HepG2 (cell line): Measurements from ENCODE around the gene COBLL1. TPM values are rescaled to one million over a fixed set of nuclear protein-coding genes. Genes with fewer than 3 reads are reported as not detected.

ENCODE experiments used
- ASH2L ChIP-seq: fragments of 300-600, 200-600 bp; sonication (generic); IDR thresholded peaks from 2 replicates; pipeline ENCODE4 v1.7.0; 2017; ENCODE audit warnings: low read depth, mild to moderate bottlenecking, moderate library complexity, mixed read lengths, low read length; ENCODE audit not compliant: insufficient read length
- ATF7 ChIP-seq, 2 experiments: fragments of 450-650 bp in 1 of 2; sonication (generic) in 1 of 2; formaldehyde crosslinking in 1 of 2; IDR thresholded peaks; 2 replicates each; pipeline versions ENCODE4 v1.4.0 to v1.6.1; 2016 to 2020; ENCODE audit warnings: antibody characterized with exemption in 1 of 2, mild to moderate bottlenecking in 1 of 2, missing genetic modification reagents in 1 of 2
- GATAD2A ChIP-seq: IDR thresholded peaks from 2 replicates; pipeline ENCODE4 v1.6.1; 2016
- HMG20B ChIP-seq: conservative IDR thresholded peaks from 2 replicates; pipeline ENCODE4 v1.6.1; 2016; ENCODE audit warnings: missing genetic modification reagents, missing compliant biosample characterization
- HMGA1 ChIP-seq: sonication (generic); formaldehyde crosslinking; conservative IDR thresholded peaks from 2 replicates; pipeline ENCODE4 v1.4.0; 2020; ENCODE audit warnings: missing genetic modification reagents
- KDM2A ChIP-seq: sonication (generic); formaldehyde crosslinking; IDR thresholded peaks from 2 replicates; pipeline ENCODE4 v1.4.0; 2020; ENCODE audit warnings: low read depth, missing genetic modification reagents, borderline replicate concordance
- KDM6A ChIP-seq: IDR thresholded peaks from 2 replicates; pipeline ENCODE4 v1.6.1; 2016; ENCODE audit warnings: low read depth
- MXI1 ChIP-seq: IDR thresholded peaks from 3 replicates; pipeline ENCODE4 v1.6.1; 2012; ENCODE audit warnings: low read depth, low read length, inconsistent platforms, borderline replicate concordance
- POGZ ChIP-seq: sonication (generic); formaldehyde crosslinking; IDR thresholded peaks from 2 replicates; pipeline ENCODE4 v1.4.0; 2020; ENCODE audit warnings: mild to moderate bottlenecking, missing genetic modification reagents
- POLR2AphosphoS2 ChIP-seq: IDR thresholded peaks from 2 replicates; pipeline ENCODE4 v1.6.1; 2011; ENCODE audit warnings: low read depth, low read length, improper control_type of control experiment
- RORA ChIP-seq: sonication (generic); formaldehyde crosslinking; IDR thresholded peaks from 2 replicates; pipeline ENCODE4 v1.5.0; 2020; ENCODE audit warnings: mild to moderate bottlenecking, missing genetic modification reagents, moderate library complexity
- SRSF9 ChIP-seq: fragments of 200-400 bp; formaldehyde crosslinking; IDR thresholded peaks from 2 replicates; pipeline ENCODE4 v1.6.1; 2018; ENCODE audit warnings: borderline replicate concordance, mild to moderate bottlenecking, low read depth, low read length; ENCODE audit not compliant: insufficient read depth, poor library complexity, severe bottlenecking
- TBX3 ChIP-seq: fragments of 450-650 bp; IDR thresholded peaks from 2 replicates; pipeline ENCODE4 v1.6.1; 2017; ENCODE audit warnings: antibody characterized with exemption, mild to moderate bottlenecking, inconsistent platforms, borderline replicate concordance
- ZNF629 ChIP-seq: sonication (generic); formaldehyde crosslinking; conservative IDR thresholded peaks from 2 replicates; pipeline ENCODE4 v1.5.0; 2020; ENCODE audit warnings: missing genetic modification reagents
- ZNF761 ChIP-seq: sonication (generic); formaldehyde crosslinking; conservative IDR thresholded peaks from 2 replicates; pipeline ENCODE4 v1.4.0; 2020; ENCODE audit warnings: mild to moderate bottlenecking, missing genetic modification reagents
- polyA plus RNA-seq, 8 experiments: library from polyadenylated mRNA; depleted of rRNA in 3 of 8; stranded (reverse) in 7 of 8; unstranded in 1 of 8; fragments of >200 nt; fragmentation: Illumina TruSeq in 4 of 8; extraction: Trizol in 4 of 8; gene quantifications; 2 replicates each; pipeline versions ENCODE4 v1.2.1 to v1.2.3, GENCODE V29; 2011 to 2016; ENCODE audit warnings: low read depth in 4 of 8, missing spikeins in 1 of 8, mixed read lengths in 1 of 8; ENCODE audit not compliant: insufficient read depth in 1 of 8
- total RNA-seq, 5 experiments: library from RNA; depleted of rRNA; stranded (reverse); fragments of >200 nt; fragmentation: Illumina TruSeq; extraction: Trizol; gene quantifications; 2 replicates each; pipeline ENCODE4 v1.2.3, GENCODE V29; 2016; ENCODE audit warnings: low read depth in 1 of 5
- TF ChIP-seq, protein P1 (sequence below): sonication (generic); formaldehyde crosslinking; IDR thresholded peaks from 2 replicates; pipeline ENCODE4 v1.5.1; 2020; ENCODE audit warnings: mild to moderate bottlenecking, missing genetic modification reagents, borderline replicate concordance
- TF ChIP-seq, protein P2 (sequence below): sonication (generic); formaldehyde crosslinking; IDR thresholded peaks from 2 replicates; pipeline ENCODE4 v1.4.0; 2020; ENCODE audit warnings: missing genetic modification reagents
- TF ChIP-seq, protein P3 (sequence below): IDR thresholded peaks from 2 replicates; pipeline ENCODE4 v1.6.1; 2016; ENCODE audit warnings: mild to moderate bottlenecking
- TF ChIP-seq, protein P4 (sequence below): sonication (generic); formaldehyde crosslinking; IDR thresholded peaks from 2 replicates; pipeline ENCODE4 v1.8.1; 2022; ENCODE audit warnings: mild to moderate bottlenecking, missing genetic modification reagents

COBLL1 gene
- total and polyA plus RNA-seq, 2 of the 13 experiments (the other 11 are each of a cell fraction or from before 2014, with no cell fraction given) = 32.6 to 86.8 TPM

DNA sequence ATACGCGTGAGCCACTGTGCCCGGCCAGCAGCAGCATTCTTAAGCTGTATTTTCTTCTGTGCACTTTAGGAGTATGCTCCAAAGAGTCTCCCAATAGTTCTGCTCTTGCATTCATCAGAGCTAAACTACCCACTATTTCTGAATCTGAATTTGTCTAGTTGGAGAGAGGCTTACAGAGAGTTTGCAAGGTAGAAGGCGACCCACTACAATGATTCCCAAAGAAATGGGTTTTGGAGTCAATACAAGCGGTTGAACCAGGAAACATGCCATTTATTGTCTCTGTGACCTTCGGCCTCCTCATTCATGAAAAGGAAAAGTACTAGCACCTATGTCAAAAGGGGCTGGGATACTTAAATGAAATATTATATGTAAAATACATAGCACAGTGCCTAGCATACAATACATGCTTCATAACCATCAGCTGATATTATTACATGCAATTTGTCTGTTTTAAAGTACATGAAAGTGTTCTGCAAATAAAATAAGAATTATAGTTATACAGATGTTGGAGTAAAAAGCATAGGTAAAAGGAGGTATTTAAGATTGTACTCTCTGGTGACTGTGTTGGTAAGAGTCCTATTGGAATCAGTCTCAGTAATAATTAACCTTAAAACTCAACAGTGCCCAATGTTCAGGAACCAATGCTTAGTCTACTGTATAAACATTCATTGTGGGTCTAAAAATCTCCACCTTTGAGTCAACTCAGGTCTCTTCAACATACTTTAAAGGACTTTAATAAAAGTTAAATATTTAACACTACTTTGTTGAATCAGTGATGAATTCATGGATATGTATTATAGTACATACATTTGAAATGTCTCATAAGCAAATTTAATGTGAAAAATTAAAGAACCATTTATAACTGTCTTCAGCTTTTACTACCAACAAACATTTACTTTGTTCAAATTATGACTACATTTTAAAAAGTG is 130.5 kb downstream of the COBLL1 start (continued):
- TF ChIP-seq RORA (CRISPR knock-in tag) (no peak), MXI1 (no peak), ZNF629 (peak; percentile 85), ASH2L (peak; percentile 100), ZNF761 (CRISPR knock-in tag) (no peak), KDM2A (CRISPR knock-in tag) (no peak), POLR2AphosphoS2 (no peak), GATAD2A (CRISPR knock-in tag) (peak; percentile 79), ATF7 (IDR thresholded peaks at IDR 0.05) (no peak), ATF7 (CRISPR knock-in tag; IDR thresholded peaks at IDR 0.05) (no peak), SRSF9 (no peak), HMGA1 (no peak), KDM6A (CRISPR knock-in tag) (peak; percentile 85), POGZ (CRISPR knock-in tag) (peak; percentile 33; the same call in 1 of the 2 replicates), TBX3 (peak; percentile 61; the same call in 1 of the 2 replicates), HMG20B (peak; percentile 12; the same call in 1 of the 2 replicates)
- TF ChIP-seq, protein P1, sequence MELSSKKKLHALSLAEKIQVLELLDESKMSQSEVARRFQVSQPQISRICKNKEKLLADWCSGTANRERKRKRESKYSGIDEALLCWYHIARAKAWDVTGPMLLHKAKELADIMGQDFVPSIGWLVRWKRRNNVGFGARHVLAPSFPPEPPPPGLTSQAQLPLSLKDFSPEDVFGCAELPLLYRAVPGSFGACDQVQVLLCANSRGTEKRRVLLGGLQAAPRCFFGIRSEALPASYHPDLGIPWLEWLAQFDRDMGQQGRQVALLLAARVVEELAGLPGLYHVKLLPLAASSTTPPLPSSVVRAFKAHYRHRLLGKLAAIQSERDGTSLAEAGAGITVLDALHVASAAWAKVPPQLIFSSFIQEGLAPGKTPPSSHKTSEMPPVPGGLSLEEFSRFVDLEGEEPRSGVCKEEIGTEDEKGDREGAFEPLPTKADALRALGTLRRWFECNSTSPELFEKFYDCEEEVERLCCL (CRISPR knock-in tag) = no peak
- TF ChIP-seq, protein P2, sequence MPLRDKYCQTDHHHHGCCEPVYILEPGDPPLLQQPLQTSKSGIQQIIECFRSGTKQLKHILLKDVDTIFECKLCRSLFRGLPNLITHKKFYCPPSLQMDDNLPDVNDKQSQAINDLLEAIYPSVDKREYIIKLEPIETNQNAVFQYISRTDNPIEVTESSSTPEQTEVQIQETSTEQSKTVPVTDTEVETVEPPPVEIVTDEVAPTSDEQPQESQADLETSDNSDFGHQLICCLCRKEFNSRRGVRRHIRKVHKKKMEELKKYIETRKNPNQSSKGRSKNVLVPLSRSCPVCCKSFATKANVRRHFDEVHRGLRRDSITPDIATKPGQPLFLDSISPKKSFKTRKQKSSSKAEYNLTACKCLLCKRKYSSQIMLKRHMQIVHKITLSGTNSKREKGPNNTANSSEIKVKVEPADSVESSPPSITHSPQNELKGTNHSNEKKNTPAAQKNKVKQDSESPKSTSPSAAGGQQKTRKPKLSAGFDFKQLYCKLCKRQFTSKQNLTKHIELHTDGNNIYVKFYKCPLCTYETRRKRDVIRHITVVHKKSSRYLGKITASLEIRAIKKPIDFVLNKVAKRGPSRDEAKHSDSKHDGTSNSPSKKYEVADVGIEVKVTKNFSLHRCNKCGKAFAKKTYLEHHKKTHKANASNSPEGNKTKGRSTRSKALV = 0 out of 2 replicates have a peak, but pooled peaks have one; percentile 20
- TF ChIP-seq, protein P3, sequence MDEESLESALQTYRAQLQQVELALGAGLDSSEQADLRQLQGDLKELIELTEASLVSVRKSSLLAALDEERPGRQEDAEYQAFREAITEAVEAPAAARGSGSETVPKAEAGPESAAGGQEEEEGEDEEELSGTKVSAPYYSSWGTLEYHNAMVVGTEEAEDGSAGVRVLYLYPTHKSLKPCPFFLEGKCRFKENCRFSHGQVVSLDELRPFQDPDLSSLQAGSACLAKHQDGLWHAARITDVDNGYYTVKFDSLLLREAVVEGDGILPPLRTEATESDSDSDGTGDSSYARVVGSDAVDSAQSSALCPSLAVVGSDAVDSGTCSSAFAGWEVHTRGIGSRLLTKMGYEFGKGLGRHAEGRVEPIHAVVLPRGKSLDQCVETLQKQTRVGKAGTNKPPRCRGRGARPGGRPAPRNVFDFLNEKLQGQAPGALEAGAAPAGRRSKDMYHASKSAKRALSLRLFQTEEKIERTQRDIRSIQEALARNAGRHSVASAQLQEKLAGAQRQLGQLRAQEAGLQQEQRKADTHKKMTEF (CRISPR knock-in tag) = peak; percentile 6; the same call in 1 of the 2 replicates
- TF ChIP-seq, protein P4, sequence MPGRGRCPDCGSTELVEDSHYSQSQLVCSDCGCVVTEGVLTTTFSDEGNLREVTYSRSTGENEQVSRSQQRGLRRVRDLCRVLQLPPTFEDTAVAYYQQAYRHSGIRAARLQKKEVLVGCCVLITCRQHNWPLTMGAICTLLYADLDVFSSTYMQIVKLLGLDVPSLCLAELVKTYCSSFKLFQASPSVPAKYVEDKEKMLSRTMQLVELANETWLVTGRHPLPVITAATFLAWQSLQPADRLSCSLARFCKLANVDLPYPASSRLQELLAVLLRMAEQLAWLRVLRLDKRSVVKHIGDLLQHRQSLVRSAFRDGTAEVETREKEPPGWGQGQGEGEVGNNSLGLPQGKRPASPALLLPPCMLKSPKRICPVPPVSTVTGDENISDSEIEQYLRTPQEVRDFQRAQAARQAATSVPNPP (CRISPR knock-in tag) = no peak
